T-cell (primary cell): ENCODE results near the gene NPHP3. TPM values are rescaled to one million over a fixed set of nuclear protein-coding genes. Genes with fewer than 3 reads are reported as not detected.
A peak's percentile ranks its signal among the peaks of the same experiment; 100 is the strongest.

Source experiments
- ATAC-seq, 4 experiments: fragments of 200-7000 bp in 3 of 4; fragments of 150-1000 bp in 1 of 4; cut with Tn5 transposase; replicated peaks in 1 of 4; 1 replicate in 3 of 4; 2 replicates in 1 of 4; pipeline ENCODE4 v1.10.0; 2021; ENCODE audit warnings: moderate library complexity in 3 of 4, mild to moderate bottlenecking in 2 of 4, moderate number of reproducible peaks in 1 of 4
- CTCF ChIA-PET, 2 donors: fragments of 300-600 bp; sonication (Branson Sonifier 250); formaldehyde crosslinking; loops; one replicate each; lab custom pipeline; 2022; ENCODE audit warnings: antibody characterized with exemption in 2 of 2; lab: Charles Lee
- POLR2A ChIA-PET, 2 donors: fragments of 300-600 bp; sonication (Branson Sonifier 250); formaldehyde crosslinking; loops; one replicate each; lab custom pipeline; 2022; ENCODE audit warnings: antibody characterized with exemption in 2 of 2; lab: Charles Lee
- DNase-seq, 35 experiments: peaks; one replicate each; pipeline versions ENCODE4 v3.0.0 to v3.0.0-alpha.2; 2013 to 2023
- H3K27ac ChIP-seq: one replicate; pipeline ENCODE4 v1.5.1; 2013; ENCODE audit warnings: low read length
- H3K27me3 ChIP-seq, 2 experiments: replicated peaks in 1 of 2; 1 replicate in 1 of 2; 2 replicates in 1 of 2; pipeline versions ENCODE4 v1.6.1 to v1.7.0; 2013; ENCODE audit warnings: low read length in 1 of 2, mixed read lengths in 1 of 2; ENCODE audit not compliant: control insufficient read depth in 2 of 2, insufficient read depth in 2 of 2; ENCODE audit errors: extremely low read depth in 1 of 2
- H3K36me3 ChIP-seq, 2 donors: 1 replicate in 1 of 2; 2 replicates in 1 of 2; pipeline versions ENCODE4 v1.6.1 to v1.7.0; 2013; ENCODE audit warnings: low read length in 1 of 2; ENCODE audit not compliant: control insufficient read depth in 2 of 2, insufficient read depth in 1 of 2; ENCODE audit errors: extremely low read depth in 1 of 2
- H3K4me1 ChIP-seq, 2 experiments: 1 replicate in 1 of 2; 2 replicates in 1 of 2; pipeline versions ENCODE4 v1.6.1 to v1.7.0; 2013; ENCODE audit warnings: low read length in 2 of 2, mixed read lengths in 1 of 2; ENCODE audit not compliant: insufficient read depth in 2 of 2, control insufficient read depth in 1 of 2; ENCODE audit errors: extremely low read depth in 1 of 2
- H3K4me3 ChIP-seq, 2 donors: 1 replicate in 1 of 2; 2 replicates in 1 of 2; pipeline versions ENCODE4 v1.5.1 to v1.7.0; 2013; ENCODE audit warnings: mild to moderate bottlenecking in 2 of 2, low read length in 1 of 2, moderate library complexity in 1 of 2; ENCODE audit not compliant: control insufficient read depth in 1 of 2; ENCODE audit errors: extremely low read depth in 1 of 2
- H3K9me3 ChIP-seq: 2 replicates; pipeline ENCODE4 v1.7.0; 2013
- H3K27ac Mint-ChIP-seq, 2 donors: one replicate each; pipeline ENCODE4 v1.8.0; 2020 to 2021; ENCODE audit warnings: mild to moderate bottlenecking in 2 of 2, mixed read lengths in 2 of 2
- H3K27me3 Mint-ChIP-seq, 2 donors: one replicate each; pipeline ENCODE4 v1.8.0; 2021 to 2022; ENCODE audit warnings: mixed read lengths in 2 of 2
- H3K36me3 Mint-ChIP-seq: one replicate; pipeline ENCODE4 v1.8.0; 2021; ENCODE audit warnings: mixed read lengths
- H3K4me1 Mint-ChIP-seq, 3 donors: one replicate each; pipeline ENCODE4 v1.8.0; 2020 to 2022; ENCODE audit warnings: mixed read lengths in 3 of 3, mild to moderate bottlenecking in 1 of 3
- H3K4me3 Mint-ChIP-seq, 3 donors: one replicate each; pipeline ENCODE4 v1.8.0; 2020 to 2022; ENCODE audit warnings: mild to moderate bottlenecking in 3 of 3, mixed read lengths in 3 of 3, moderate library complexity in 3 of 3
- H3K9me3 Mint-ChIP-seq, 3 donors: one replicate each; pipeline ENCODE4 v1.8.0; 2020 to 2022; ENCODE audit warnings: mixed read lengths in 3 of 3
- WGBS: methylation state at CpG from one replicate; pipeline ENCODE4 v1.1.5; 2013; ENCODE audit warnings: missing lambda C conversion rate; ENCODE audit not compliant: insufficient coverage; 5-methylcytosine and 5-hydroxymethylcytosine counted together
- total RNA-seq, 35 experiments: library from RNA in 6 of 35; stranded (reverse) in 6 of 35; fragments of 120-200 nt in 1 of 35; gene quantifications; one replicate each; pipeline versions ENCODE4 v1.2.1 to v1.2.4 and lab custom pipeline; 2013 to 2026

The NPHP3 gene
- total RNA-seq, 5 donors from 2014 or later (not counting 1 experiment from before 2014, with no cell fraction given), result 28.2 to 60.8 (median 52.1) TPM

GRCh38 chr3:132660052-132660810 lies 62.0 kb downstream of the NPHP3 start, which contains the start of gene UBA5:
TSS of gene UBA5 (plus strand) at chr3:132660329. CDS start at chr3:132660538, 209 bp downstream.
- H3K4me1 ChIP-seq, result peaks cover 9 to 22% of the 10 kb centered on the region in 2 experiments
- H3K9me3 ChIP-seq, result no peaks in the 10 kb centered on the region
- DNase-seq (peak; percentile 50 to 80 (median 65)), ATAC-seq (peak; percentile 87 to 94 (median 89))
- ChIA-PET CTCF (interaction anchor here (0.7 to 1.4 kb wide), 4 partner anchors 14 to 182 kb away, joined by 3 read pairs; no protein-coding TSS in a partner anchor), POLR2A (interaction anchor here (0.5 to 0.8 kb wide), 4 partner anchors 21 to 1557 kb away, joined by 3 to 4 read pairs (median 3); partner anchors contain the start of gene TOPBP1 (in 1 of the 2))
- Mint-ChIP-seq H3K27ac (peak within 1 kb of the TSS; percentile 94 to 95), H3K36me3 (no peaks in the 10 kb centered on the region), H3K4me1 (peaks cover 68 to 84% (median 70%) of the 10 kb centered on the region in 3 donors), H3K27me3 (no peaks in the 10 kb centered on the region), H3K4me3 (peak within 1 kb of the TSS; percentile 96 to 98 (median 97)), H3K9me3 (no peaks in the 10 kb centered on the region)
- H3K27ac ChIP-seq, result peak within 1 kb of the TSS; percentile 74
- 0% methylated on average over 64 of the region's 64 CpGs for WGBS
- H3K4me3 ChIP-seq, result peak within 1 kb of the TSS; percentile 88 to 90
- no peaks in the 10 kb centered on the region for H3K36me3 ChIP-seq
- no peaks in the 10 kb centered on the region for H3K27me3 ChIP-seq

GRCh38 chr3:132659365-132660051 lies 62.7 kb downstream of the NPHP3 start, which contains the start of gene ACAD11:
TSS of gene ACAD11 (minus strand) at chr3:132659809. CDS start at chr3:132659751, 58 bp downstream.
- Histone ChIP-seq H3K4me1 (peaks cover 9 to 22% of the 10 kb centered on the region in 2 experiments), H3K36me3 (no peaks in the 10 kb centered on the region), H3K9me3 (no peaks in the 10 kb centered on the region), H3K4me3 (peak within 1 kb of the TSS; percentile 88 to 90), H3K27me3 (no peaks in the 10 kb centered on the region), H3K27ac (peak within 1 kb of the TSS; percentile 74)
- ChIA-PET CTCF (interaction anchor here (0.6 to 0.9 kb wide), 3 partner anchors 15 to 182 kb away, joined by 3 read pairs; no protein-coding TSS in a partner anchor), POLR2A (interaction anchor here in 1 of 2 donors (0.6 kb wide), 1 partner anchor 1557 kb away, joined by 4 read pairs; no protein-coding TSS in a partner anchor)
- Mint-ChIP-seq H3K36me3 (no peaks in the 10 kb centered on the region), H3K27ac (peak within 1 kb of the TSS; percentile 94 to 95), H3K4me3 (peak within 1 kb of the TSS; percentile 96 to 98 (median 97)), H3K4me1 (peaks cover 66 to 80% (median 66%) of the 10 kb centered on the region in 3 donors), H3K9me3 (no peaks in the 10 kb centered on the region), H3K27me3 (no peaks in the 10 kb centered on the region)
- ATAC-seq, result peak; percentile 30 to 36 (median 35)
- WGBS, result under 1% methylated on average over 34 of the region's 34 CpGs
- peak in 20 of 35 experiments; percentile 1 to 48 (median 16) for DNase-seq

DNA sequence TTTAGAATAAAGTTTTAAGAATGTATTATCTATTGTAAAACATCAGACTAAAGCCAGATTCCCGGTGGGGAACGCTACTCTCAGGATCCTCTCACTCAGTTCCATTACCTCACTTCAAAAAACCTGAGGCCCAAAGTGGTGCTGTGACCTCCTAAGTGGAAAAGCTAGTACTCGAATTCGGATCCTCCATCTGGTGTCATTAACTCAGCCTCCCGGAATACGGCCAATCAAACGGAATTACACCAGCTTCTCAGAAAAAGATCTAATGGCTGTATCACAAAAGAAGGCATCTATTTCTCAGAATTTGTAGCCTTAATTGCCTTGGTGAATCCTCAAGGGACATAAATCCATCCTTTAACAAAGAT lies 63.2 kb downstream of the NPHP3 start:
- Mint-ChIP-seq H3K27me3 (no peaks in the 10 kb centered on the region), H3K4me3 (peak overlapping the region; percentile 96 to 98 (median 97)), H3K36me3 (no peaks in the 10 kb centered on the region), H3K4me1 (peaks cover 62 to 75% (median 63%) of the 10 kb centered on the region in 3 donors), H3K27ac (peak overlapping the region in 1 of 2 donors; percentile 95), H3K9me3 (no peaks in the 10 kb centered on the region)
- Histone ChIP-seq H3K27me3 (no peaks in the 10 kb centered on the region), H3K4me3 (peak overlapping the region; percentile 88 to 90), H3K9me3 (no peaks in the 10 kb centered on the region), H3K36me3 (no peaks in the 10 kb centered on the region), H3K4me1 (peaks cover 9 to 22% of the 10 kb centered on the region in 2 experiments), H3K27ac (no peak overlapping the region)
- CTCF ChIA-PET, result no interaction called here
- ATAC-seq (no peak), DNase-seq (no peak)
- POLR2A ChIA-PET, result no interaction called here
- 45% methylated on average over 7 of the region's 7 CpGs for WGBS

DNA sequence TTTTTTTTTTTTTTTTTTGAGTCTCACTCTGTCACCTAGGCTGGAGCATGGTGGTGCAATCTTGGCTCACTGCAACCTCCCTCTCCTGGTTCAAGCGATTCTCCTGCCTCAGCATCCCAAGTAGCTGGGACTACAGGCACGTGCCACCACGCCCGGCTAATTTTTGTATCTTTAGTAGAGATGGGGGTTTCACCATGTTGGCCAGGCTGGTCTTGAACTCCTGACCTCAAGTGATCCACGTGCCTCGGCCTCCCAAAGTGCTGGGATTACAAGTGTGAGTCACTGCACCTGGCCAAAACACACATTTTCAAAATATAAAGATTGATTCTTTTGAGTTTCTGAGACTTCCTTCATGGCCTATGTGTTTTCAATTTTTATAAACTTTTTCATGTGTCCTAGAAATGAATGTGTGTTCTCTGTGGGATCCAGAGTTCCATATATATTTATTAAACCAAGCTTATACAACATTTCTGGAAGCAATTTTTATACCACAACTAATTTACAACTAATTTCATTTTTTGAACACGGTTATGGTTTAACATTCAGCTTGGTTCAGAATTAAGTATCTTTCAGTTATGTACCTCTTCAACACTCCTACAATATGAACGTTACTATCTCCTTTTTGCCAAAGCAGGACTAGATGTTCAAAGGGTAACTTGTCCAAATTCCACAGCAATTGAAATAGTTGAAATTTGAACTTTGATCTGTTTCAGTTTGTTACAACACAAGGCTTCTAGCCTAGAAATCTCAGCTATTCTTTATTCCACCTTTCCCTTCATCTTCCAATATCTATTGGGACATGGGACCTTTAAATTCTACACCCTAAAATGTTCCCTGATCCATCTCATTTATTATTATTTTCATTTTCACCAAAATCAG lies 64.1 kb downstream of the NPHP3 start:
- H3K27ac Mint-ChIP-seq, result no peak overlapping the region
- CTCF ChIA-PET, result interaction anchor here in 1 of 2 donors (0.6 to 1.1 kb wide), 4 partner anchors 26 to 1743 kb away, joined by 3 to 4 read pairs (median 3); no protein-coding TSS in a partner anchor
- 100% methylated on average over 1 of the region's 8 CpGs for WGBS

GRCh38 chr3:132655471-132655870 lies 66.7 kb downstream of the NPHP3 start:
- H3K27ac ChIP-seq, result no peak overlapping the region
- no peaks in the 10 kb centered on the region for H3K36me3 ChIP-seq
- ATAC-seq, result no peak
- Mint-ChIP-seq H3K9me3 (no peaks in the 10 kb centered on the region), H3K27me3 (no peaks in the 10 kb centered on the region), H3K4me3 (no peak overlapping the region), H3K27ac (no peak overlapping the region), H3K4me1 (peaks cover 31 to 40% (median 33%) of the 10 kb centered on the region in 3 donors), H3K36me3 (no peaks in the 10 kb centered on the region)
- WGBS, result 90% methylated on average over 2 of the region's 2 CpGs
- no peaks in the 10 kb centered on the region for H3K27me3 ChIP-seq
- H3K9me3 ChIP-seq, result no peaks in the 10 kb centered on the region
- no peak overlapping the region for H3K4me3 ChIP-seq
- POLR2A ChIA-PET, result no interaction called here
- DNase-seq, result no peak
- CTCF ChIA-PET, result interaction anchor here in 1 of 2 donors (1.0 kb wide), 1 partner anchor 13 kb away, joined by 3 read pairs; no protein-coding TSS in a partner anchor
- H3K4me1 ChIP-seq, result peaks cover 9 to 11% of the 10 kb centered on the region in 2 experiments

More for the DNA sequence above, 64.1 kb downstream of the NPHP3 start:
- Histone ChIP-seq H3K4me3 (no peak overlapping the region), H3K4me1 (peaks cover 9 to 22% of the 10 kb centered on the region in 2 experiments), H3K27ac (no peak overlapping the region), H3K36me3 (no peaks in the 10 kb centered on the region), H3K27me3 (no peaks in the 10 kb centered on the region), H3K9me3 (no peaks in the 10 kb centered on the region)
- peaks cover 54 to 66% (median 54%) of the 10 kb centered on the region in 3 donors for H3K4me1 Mint-ChIP-seq
- peak overlapping the region; percentile 96 to 98 (median 97) for H3K4me3 Mint-ChIP-seq
- no peak for DNase-seq
- POLR2A ChIA-PET, result interaction anchor here (0.6 to 1.1 kb wide), 6 partner anchors 25 to 1295 kb away, joined by 3 to 8 read pairs (median 6); no protein-coding TSS in a partner anchor
- H3K36me3 Mint-ChIP-seq, result no peaks in the 10 kb centered on the region
- ATAC-seq, result no peak
- H3K9me3 Mint-ChIP-seq, result no peaks in the 10 kb centered on the region
- no peaks in the 10 kb centered on the region for H3K27me3 Mint-ChIP-seq
